Caco-2 (cell line): ENCODE data around the gene TTYH1. TPM values are rescaled to one million over a fixed set of nuclear protein-coding genes. Genes with fewer than 3 reads are reported as not detected.

Experiments used
- BruUV-seq: library from RNA; stranded (reverse); fragments of 400-500 nt; replicated peaks from 2 replicates; lab custom pipeline; 2021; lab: Mats Ljungman, UMichigan
- CTCF ChIA-PET: fragments of 300-600 bp; sonication (Branson Sonifier 250); formaldehyde crosslinking; loops from one replicate; lab custom pipeline; 2022; ENCODE audit warnings: antibody characterized with exemption; lab: Charles Lee
- POLR2A ChIA-PET: fragments of 300-600 bp; sonication (Branson Sonifier 250); formaldehyde crosslinking; loops from one replicate; lab custom pipeline; 2022; ENCODE audit warnings: antibody characterized with exemption; lab: Charles Lee
- DNase-seq, 2 experiments: peaks; one replicate each; pipeline versions ENCODE4 v3.0.0 to v3.0.0-alpha.2; 2020 to 2022
- H3K27me3 ChIP-seq: replicated peaks from 2 replicates; pipeline ENCODE4 v1.6.0; 2011; ENCODE audit warnings: low read length; ENCODE audit not compliant: control insufficient read depth, insufficient read depth
- H3K36me3 ChIP-seq: 2 replicates; pipeline ENCODE4 v1.5.1; 2011; ENCODE audit warnings: low read length; ENCODE audit not compliant: control insufficient read depth, insufficient read depth
- H3K4me1 ChIP-seq: fragments of 250-450 bp; sonication (Bioruptor Pico); 2 replicates; pipeline ENCODE4 v1.5.1; 2020; ENCODE audit warnings: mild to moderate bottlenecking
- H3K4me3 ChIP-seq: 2 replicates; pipeline ENCODE4 v1.5.1; 2011; ENCODE audit warnings: low read depth, mild to moderate bottlenecking, control low read depth, low read length
- H3K9me3 ChIP-seq: fragments of 250-450 bp; sonication (Bioruptor Pico); 2 replicates; pipeline ENCODE4 v1.5.1; 2020; ENCODE audit warnings: mild to moderate bottlenecking, moderate library complexity
- H3K27ac Mint-ChIP-seq: one replicate; pipeline ENCODE4 v1.8.0; 2022; ENCODE audit warnings: mixed read lengths; ENCODE audit not compliant: unreplicated experiment
- H3K27me3 Mint-ChIP-seq: one replicate; pipeline ENCODE4 v1.8.0; 2022; ENCODE audit warnings: mixed read lengths; ENCODE audit not compliant: insufficient read depth, unreplicated experiment
- H3K36me3 Mint-ChIP-seq: one replicate; pipeline ENCODE4 v1.8.0; 2022; ENCODE audit warnings: mild to moderate bottlenecking, mixed read lengths; ENCODE audit not compliant: insufficient read depth, unreplicated experiment
- H3K4me1 Mint-ChIP-seq: one replicate; pipeline ENCODE4 v1.8.0; 2022; ENCODE audit warnings: low read depth, mixed read lengths; ENCODE audit not compliant: unreplicated experiment
- H3K4me3 Mint-ChIP-seq: one replicate; pipeline ENCODE4 v1.8.0; 2022; ENCODE audit warnings: mild to moderate bottlenecking, moderate library complexity, mixed read lengths; ENCODE audit not compliant: unreplicated experiment
- H3K9me3 Mint-ChIP-seq: one replicate; pipeline ENCODE4 v1.8.0; 2022; ENCODE audit warnings: mixed read lengths; ENCODE audit not compliant: unreplicated experiment
- intact Hi-C: fragments of 100-400 bp; cut with micrococcal nuclease; formaldehyde crosslinking; loops from one replicate; pipeline ENCODE4 v1.10.0; 2022; ENCODE audit not compliant: unreplicated experiment
- total RNA-seq: library from RNA; stranded (reverse); gene quantifications from 2 replicates; pipeline ENCODE4 v1.2.3, GENCODE V29; 2022
- TF ChIP-seq, protein P1 (sequence below), 2 experiments: fragments of 200-600 bp in 1 of 2; IDR thresholded peaks; 1 replicate in 1 of 2; 2 replicates in 1 of 2; pipeline versions ENCODE4 v1.5.1 to v1.8.0; 2011 to 2022; ENCODE audit warnings: antibody characterized with exemption in 1 of 2, control low read depth in 1 of 2, inconsistent platforms in 1 of 2, low read depth in 1 of 2, low read length in 1 of 2, mild to moderate bottlenecking in 1 of 2, moderate library complexity in 1 of 2; ENCODE audit not compliant: insufficient read depth in 1 of 2, severe bottlenecking in 1 of 2, unreplicated experiment in 1 of 2

The TTYH1 gene
- total RNA-seq, 1 experiment from 2014 or later: not detected

DNA sequence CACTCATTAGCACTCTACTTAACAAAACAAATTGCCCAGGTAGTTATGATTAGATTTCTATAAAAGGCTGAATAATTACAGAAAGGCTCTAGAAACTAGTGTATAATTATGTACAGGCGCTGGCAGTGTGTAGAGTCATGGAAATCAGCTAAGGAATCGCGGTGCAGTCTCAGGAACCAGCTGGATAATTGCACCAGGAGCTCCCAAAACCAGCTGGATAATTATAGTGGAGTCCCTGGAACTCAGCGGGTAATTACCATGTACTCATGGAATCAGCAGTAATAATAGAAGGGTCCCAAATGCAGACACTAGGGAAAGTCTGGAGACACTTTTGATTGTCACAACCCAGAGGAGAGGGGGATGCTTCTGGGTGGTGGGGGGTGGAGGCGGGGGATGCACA lies 23.2 kb upstream of the TTYH1 start:
- H3K27me3 ChIP-seq: 0 out of 2 replicates have a peak, but pooled peaks cover 2% of the 10 kb centered on the region
- Mint-ChIP-seq H3K36me3 (no peaks in the 10 kb centered on the region), H3K4me3 (no peak overlapping the region)

DNA sequence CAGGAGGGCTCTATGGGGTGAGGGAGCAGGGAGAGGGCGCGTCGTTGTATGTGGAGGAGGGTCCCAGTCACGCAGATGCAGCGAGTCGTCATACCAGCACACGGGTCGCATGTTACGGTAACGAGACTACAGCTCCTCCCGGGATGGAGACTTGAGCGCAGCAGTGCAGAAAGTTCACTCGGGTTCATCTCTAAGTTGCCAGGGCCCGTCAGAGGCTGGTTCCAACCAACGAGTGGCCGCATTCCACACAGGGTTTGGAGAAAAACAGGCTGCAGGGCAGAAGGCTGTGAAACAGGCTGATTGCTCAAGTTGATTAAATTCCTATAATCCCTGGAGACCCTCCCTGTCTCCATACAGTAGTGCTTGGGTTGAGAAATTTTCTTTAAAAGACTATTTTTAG lies 21.9 kb upstream of the TTYH1 start:
- Mint-ChIP-seq H3K27ac (no peak overlapping the region), H3K27me3 (peaks cover 13% of the 10 kb centered on the region), H3K9me3 (no peaks in the 10 kb centered on the region), H3K4me1 (peaks cover 5% of the 10 kb centered on the region), H3K4me3 (no peak overlapping the region), H3K36me3 (no peaks in the 10 kb centered on the region)
- no TSS peak for BruUV-seq
- TF ChIP-seq, protein P1, sequence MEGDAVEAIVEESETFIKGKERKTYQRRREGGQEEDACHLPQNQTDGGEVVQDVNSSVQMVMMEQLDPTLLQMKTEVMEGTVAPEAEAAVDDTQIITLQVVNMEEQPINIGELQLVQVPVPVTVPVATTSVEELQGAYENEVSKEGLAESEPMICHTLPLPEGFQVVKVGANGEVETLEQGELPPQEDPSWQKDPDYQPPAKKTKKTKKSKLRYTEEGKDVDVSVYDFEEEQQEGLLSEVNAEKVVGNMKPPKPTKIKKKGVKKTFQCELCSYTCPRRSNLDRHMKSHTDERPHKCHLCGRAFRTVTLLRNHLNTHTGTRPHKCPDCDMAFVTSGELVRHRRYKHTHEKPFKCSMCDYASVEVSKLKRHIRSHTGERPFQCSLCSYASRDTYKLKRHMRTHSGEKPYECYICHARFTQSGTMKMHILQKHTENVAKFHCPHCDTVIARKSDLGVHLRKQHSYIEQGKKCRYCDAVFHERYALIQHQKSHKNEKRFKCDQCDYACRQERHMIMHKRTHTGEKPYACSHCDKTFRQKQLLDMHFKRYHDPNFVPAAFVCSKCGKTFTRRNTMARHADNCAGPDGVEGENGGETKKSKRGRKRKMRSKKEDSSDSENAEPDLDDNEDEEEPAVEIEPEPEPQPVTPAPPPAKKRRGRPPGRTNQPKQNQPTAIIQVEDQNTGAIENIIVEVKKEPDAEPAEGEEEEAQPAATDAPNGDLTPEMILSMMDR (IDR thresholded peaks at IDR 0.05; ENCODE audit: insufficient read depth in 1 of 2, low read depth in 1 of 2, low read length in 1 of 2, severe bottlenecking in 1 of 2, unreplicated experiment in 1 of 2): no peak
- ChIA-PET POLR2A (no interaction called here), CTCF (no interaction called here)
- intact Hi-C loops: no loop called here
- Histone ChIP-seq H3K9me3 (no peaks in the 10 kb centered on the region), H3K4me3 (no peak overlapping the region), H3K27me3 (0 out of 2 replicates have a peak, but pooled peaks cover 2% of the 10 kb centered on the region), H3K4me1 (peaks cover 4% of the 10 kb centered on the region; the same call in 1 of the 2 replicates), H3K36me3 (no peaks in the 10 kb centered on the region)
- DNase-seq: peak in 1 of 2 experiments; percentile 44

More for the DNA sequence above, 23.2 kb upstream of the TTYH1 start:
- Histone ChIP-seq H3K36me3 (no peaks in the 10 kb centered on the region), H3K4me1 (peaks cover 4% of the 10 kb centered on the region; the same call in 1 of the 2 replicates), H3K4me3 (no peak overlapping the region), H3K9me3 (no peaks in the 10 kb centered on the region)
- DNase-seq: no peak
- CTCF ChIA-PET: interaction anchor here (0.5 to 1.2 kb wide), 3 partner anchors 13 to 645 kb away, joined by 3 to 5 read pairs (median 4); no protein-coding TSS in a partner anchor
- Mint-ChIP-seq H3K9me3 (no peaks in the 10 kb centered on the region), H3K27me3 (peaks cover 19% of the 10 kb centered on the region), H3K4me1 (peaks cover 7% of the 10 kb centered on the region), H3K27ac (no peak overlapping the region)
- POLR2A ChIA-PET: no interaction called here
- BruUV-seq: no TSS peak
- intact Hi-C loops: no loop called here
- TF ChIP-seq, protein P1 (IDR thresholded peaks at IDR 0.05; ENCODE audit: insufficient read depth in 1 of 2, low read depth in 1 of 2, low read length in 1 of 2, severe bottlenecking in 1 of 2, unreplicated experiment in 1 of 2): no peak

DNA sequence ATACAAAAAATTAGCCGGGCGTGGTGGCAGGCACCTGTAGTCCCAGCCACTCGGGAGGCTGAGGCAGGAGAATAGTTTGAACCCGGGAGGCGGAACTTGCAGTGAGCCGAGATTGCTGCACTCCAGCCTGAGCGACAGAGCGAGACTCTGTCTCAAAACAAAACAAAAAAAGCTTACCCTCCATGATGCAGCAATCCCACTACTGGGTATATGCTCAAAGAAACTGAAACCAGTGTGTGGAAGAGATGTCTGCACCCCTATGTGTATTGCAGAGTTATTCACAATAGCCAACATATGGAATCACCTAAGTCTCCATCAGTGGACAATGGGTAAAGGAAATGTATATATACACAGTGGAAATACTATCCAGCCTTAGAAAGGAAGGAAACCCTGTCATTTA lies 19.6 kb upstream of the TTYH1 start:
- no peaks in the 10 kb centered on the region for H3K9me3 Mint-ChIP-seq
- no peaks in the 10 kb centered on the region for H3K36me3 Mint-ChIP-seq
- Histone ChIP-seq H3K36me3 (no peaks in the 10 kb centered on the region), H3K4me1 (no peaks in the 10 kb centered on the region), H3K9me3 (no peaks in the 10 kb centered on the region), H3K4me3 (no peak overlapping the region), H3K27me3 (no peaks in the 10 kb centered on the region)
- TF ChIP-seq, protein P1 (IDR thresholded peaks at IDR 0.05; ENCODE audit: insufficient read depth in 1 of 2, low read depth in 1 of 2, low read length in 1 of 2, severe bottlenecking in 1 of 2, unreplicated experiment in 1 of 2): no peak
- no peak overlapping the region for H3K4me3 Mint-ChIP-seq
- POLR2A ChIA-PET: no interaction called here
- DNase-seq: no peak
- peaks cover 6% of the 10 kb centered on the region for H3K27me3 Mint-ChIP-seq
- H3K4me1 Mint-ChIP-seq: no peaks in the 10 kb centered on the region
- CTCF ChIA-PET: no interaction called here
- BruUV-seq: no TSS peak
- no peak overlapping the region for H3K27ac Mint-ChIP-seq
- intact Hi-C loops: no loop called here
